ENCODE measurements around the gene SPON2. TPM values are rescaled to one million over a fixed set of nuclear protein-coding genes. Genes with fewer than 3 reads are reported as not detected.

The SPON2 gene
- polyA plus RNA-seq, 1 experiment = 132 TPM

DNA sequence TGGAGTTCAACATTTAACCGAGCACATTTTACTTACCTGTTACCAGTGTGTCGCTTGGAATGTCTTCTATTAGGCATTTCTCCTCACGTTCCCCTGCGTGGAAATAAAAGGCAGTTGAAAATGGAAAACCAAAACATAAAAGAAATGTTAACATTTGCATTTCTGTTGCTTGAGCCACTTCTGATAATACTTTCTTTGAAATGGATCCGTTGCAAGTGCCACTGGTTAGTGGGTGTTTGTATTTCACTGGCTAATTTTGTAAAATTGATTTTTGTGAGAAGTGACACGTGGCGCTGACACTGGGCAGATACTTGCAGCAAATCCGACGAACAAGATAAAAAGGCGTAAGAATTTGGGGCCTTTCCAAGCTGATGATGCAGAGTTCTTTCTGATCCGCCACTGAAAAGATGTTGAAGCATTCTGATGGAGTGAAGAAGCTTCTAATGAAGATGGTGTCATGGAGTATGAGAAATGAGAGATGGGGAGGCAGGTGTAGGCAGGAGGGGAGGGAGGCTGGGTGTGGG is 18.8 kb downstream of the SPON2 start:
- H3K9me3 ChIP-seq (ENCODE audit: control insufficient read depth, insufficient read depth, low read length) = peaks cover 24% of the 10 kb centered on the region
- no peak overlapping the region for H3K27ac ChIP-seq (ENCODE audit: low read depth, low read length)
- no peak overlapping the region for H3K4me3 ChIP-seq (ENCODE audit: low read depth, low read length)
- ChIA-PET CTCF (no interaction called here), POLR2A (interaction anchor here (0.7 kb wide), 1 partner anchor 16 kb away, joined by 9 read pairs; no protein-coding TSS in a partner anchor)
- DNase-seq (ENCODE audit: low read depth, low spot score) = no peak
- TF ChIP-seq, protein P1, sequence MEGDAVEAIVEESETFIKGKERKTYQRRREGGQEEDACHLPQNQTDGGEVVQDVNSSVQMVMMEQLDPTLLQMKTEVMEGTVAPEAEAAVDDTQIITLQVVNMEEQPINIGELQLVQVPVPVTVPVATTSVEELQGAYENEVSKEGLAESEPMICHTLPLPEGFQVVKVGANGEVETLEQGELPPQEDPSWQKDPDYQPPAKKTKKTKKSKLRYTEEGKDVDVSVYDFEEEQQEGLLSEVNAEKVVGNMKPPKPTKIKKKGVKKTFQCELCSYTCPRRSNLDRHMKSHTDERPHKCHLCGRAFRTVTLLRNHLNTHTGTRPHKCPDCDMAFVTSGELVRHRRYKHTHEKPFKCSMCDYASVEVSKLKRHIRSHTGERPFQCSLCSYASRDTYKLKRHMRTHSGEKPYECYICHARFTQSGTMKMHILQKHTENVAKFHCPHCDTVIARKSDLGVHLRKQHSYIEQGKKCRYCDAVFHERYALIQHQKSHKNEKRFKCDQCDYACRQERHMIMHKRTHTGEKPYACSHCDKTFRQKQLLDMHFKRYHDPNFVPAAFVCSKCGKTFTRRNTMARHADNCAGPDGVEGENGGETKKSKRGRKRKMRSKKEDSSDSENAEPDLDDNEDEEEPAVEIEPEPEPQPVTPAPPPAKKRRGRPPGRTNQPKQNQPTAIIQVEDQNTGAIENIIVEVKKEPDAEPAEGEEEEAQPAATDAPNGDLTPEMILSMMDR (IDR thresholded peaks at IDR 0.05; ENCODE audit: low read depth, low read length) = no peak
- peaks cover 33% of the 10 kb centered on the region for H3K27me3 ChIP-seq (ENCODE audit: control insufficient read depth, insufficient read depth, low read length)

DNA sequence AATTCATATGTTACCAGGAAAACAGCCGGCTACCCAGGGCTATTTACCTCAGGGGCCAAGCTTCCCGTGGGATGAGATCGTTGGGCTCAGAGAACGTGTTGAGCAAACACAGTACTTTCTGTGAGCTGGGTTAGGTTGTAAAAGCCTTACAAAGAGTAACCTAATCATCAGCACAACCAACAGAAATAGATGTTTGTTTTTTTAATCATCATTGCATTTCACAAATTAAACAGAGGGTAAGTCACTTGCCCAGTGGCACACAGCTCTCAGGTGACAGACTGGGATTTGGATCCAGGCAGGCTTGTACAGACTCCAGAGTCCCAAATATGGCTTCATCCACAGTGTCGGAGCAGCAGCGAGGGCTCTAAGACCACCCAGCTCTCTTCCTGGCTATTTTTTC is 20.1 kb downstream of the SPON2 start:
- CTCF ChIA-PET = interaction anchor here (0.6 to 1.2 kb wide), 2 partner anchors 21 to 22 kb away, joined by 3 to 5 read pairs; no protein-coding TSS in a partner anchor
- no peak overlapping the region for H3K4me3 ChIP-seq (ENCODE audit: low read depth, low read length)
- H3K9me3 ChIP-seq (ENCODE audit: control insufficient read depth, insufficient read depth, low read length) = peaks cover 24% of the 10 kb centered on the region
- POLR2A ChIA-PET = no interaction called here
- H3K27ac ChIP-seq (ENCODE audit: low read depth, low read length) = no peak overlapping the region
- TF ChIP-seq, protein P1 (IDR thresholded peaks at IDR 0.05; ENCODE audit: low read depth, low read length) = no peak
- peaks cover 25% of the 10 kb centered on the region for H3K27me3 ChIP-seq (ENCODE audit: control insufficient read depth, insufficient read depth, low read length)
- no peak for DNase-seq (ENCODE audit: low read depth, low spot score)

DNA sequence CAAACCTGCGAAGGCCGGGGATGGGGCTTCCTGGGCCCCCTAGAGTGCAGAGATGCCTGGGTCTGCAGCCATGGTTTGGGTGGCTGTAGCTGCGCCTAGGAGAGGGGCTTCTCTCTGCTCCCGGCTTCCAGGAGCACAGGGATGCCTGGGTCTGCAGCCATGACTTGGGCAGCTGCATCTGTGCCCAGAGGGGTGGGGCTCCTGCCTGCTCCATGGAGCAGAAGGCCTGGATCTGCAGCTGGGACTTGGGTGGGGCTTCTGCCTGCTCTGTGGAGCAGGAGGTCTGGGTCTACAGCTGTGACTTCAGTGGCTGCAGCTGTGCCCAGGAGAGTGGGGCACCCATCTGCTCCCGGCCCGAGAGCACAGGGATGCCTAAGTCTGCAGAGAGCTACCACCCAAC is 20.8 kb downstream of the SPON2 start:
- no peak for DNase-seq (ENCODE audit: low read depth, low spot score)
- H3K27me3 ChIP-seq (ENCODE audit: control insufficient read depth, insufficient read depth, low read length) = peaks cover 25% of the 10 kb centered on the region
- H3K4me3 ChIP-seq (ENCODE audit: low read depth, low read length) = no peak overlapping the region
- TF ChIP-seq, protein P1 (IDR thresholded peaks at IDR 0.05; ENCODE audit: low read depth, low read length) = no peak
- POLR2A ChIA-PET = no interaction called here
- H3K27ac ChIP-seq (ENCODE audit: low read depth, low read length) = no peak overlapping the region
- H3K9me3 ChIP-seq (ENCODE audit: control insufficient read depth, insufficient read depth, low read length) = peaks cover 24% of the 10 kb centered on the region
- CTCF ChIA-PET = interaction anchor here (1.2 kb wide), 1 partner anchor 20 kb away, joined by 5 read pairs; no protein-coding TSS in a partner anchor

DNA sequence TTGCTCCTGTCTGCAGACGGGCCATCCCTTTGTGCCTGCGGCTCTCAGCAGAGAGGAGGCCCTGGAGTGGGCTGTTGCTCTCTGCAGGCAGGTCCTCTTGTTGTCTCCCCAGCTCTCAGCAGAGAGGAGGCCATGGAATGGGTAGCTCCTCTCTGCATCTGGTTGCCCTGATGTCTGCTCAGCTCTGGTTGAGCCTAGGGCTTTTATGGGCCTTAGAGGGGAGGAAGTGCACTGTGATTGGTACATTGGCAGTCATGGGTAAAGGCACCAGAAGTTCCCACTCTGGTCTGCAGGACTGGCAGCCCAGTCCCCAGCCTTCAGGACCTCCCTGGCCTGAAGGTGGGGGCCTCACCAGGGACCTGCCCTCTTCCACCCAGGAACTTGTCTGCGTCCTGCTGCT is 21.5 kb downstream of the SPON2 start:
- H3K4me3 ChIP-seq (ENCODE audit: low read depth, low read length) = no peak overlapping the region
- H3K9me3 ChIP-seq (ENCODE audit: control insufficient read depth, insufficient read depth, low read length) = peaks cover 24% of the 10 kb centered on the region
- TF ChIP-seq, protein P1 (IDR thresholded peaks at IDR 0.05; ENCODE audit: low read depth, low read length) = no peak
- DNase-seq (ENCODE audit: low read depth, low spot score) = no peak
- peaks cover 19% of the 10 kb centered on the region for H3K27me3 ChIP-seq (ENCODE audit: control insufficient read depth, insufficient read depth, low read length)
- ChIA-PET POLR2A (no interaction called here), CTCF (interaction anchor here (1.8 kb wide), 1 partner anchor 20 kb away, joined by 5 read pairs; no protein-coding TSS in a partner anchor)
- H3K27ac ChIP-seq (ENCODE audit: low read depth, low read length) = no peak overlapping the region

DNA sequence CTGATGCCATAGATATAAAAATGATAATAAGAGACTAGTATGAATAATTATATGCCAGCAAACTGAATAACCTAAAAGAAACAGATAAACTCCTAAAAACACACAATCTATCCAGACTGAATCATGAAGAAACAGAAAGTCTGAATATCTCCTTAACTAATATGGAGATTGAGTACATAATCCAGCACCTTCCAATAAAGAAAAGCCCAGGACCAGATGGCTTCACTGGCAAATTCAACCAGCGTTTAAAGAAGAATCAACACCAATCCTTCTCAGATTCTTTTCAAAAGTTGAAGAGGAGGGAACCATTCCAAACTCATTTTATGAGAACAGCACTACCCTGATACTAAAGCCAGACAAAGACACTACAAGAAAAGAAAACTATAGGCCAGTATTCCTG is 32.5 kb downstream of the SPON2 start:
- POLR2A ChIA-PET = no interaction called here

More for the DNA sequence above, 32.5 kb downstream of the SPON2 start:
- Histone ChIP-seq H3K27ac (ENCODE audit: low read depth, low read length) (no peak overlapping the region), H3K9me3 (ENCODE audit: control insufficient read depth, insufficient read depth, low read length) (no peaks in the 10 kb centered on the region), H3K27me3 (ENCODE audit: control insufficient read depth, insufficient read depth, low read length) (peaks cover 34% of the 10 kb centered on the region), H3K4me3 (ENCODE audit: low read depth, low read length) (no peak overlapping the region)
- TF ChIP-seq, protein P1 (IDR thresholded peaks at IDR 0.05; ENCODE audit: low read depth, low read length) = no peak
- CTCF ChIA-PET = interaction anchor here (1.0 kb wide), 1 partner anchor 9 kb away, joined by 3 read pairs; no protein-coding TSS in a partner anchor
- DNase-seq (ENCODE audit: low read depth, low spot score) = no peak

Measured in AG04450 (cell line).